Measurements from ENCODE around the gene SPATA31A3.
"Not testable (repeated sequence)": the region's sequence is repeated elsewhere in the genome, so short reads cannot be mapped to it uniquely, and the experiment has no call there.

Gene SPATA31A3

DNA sequence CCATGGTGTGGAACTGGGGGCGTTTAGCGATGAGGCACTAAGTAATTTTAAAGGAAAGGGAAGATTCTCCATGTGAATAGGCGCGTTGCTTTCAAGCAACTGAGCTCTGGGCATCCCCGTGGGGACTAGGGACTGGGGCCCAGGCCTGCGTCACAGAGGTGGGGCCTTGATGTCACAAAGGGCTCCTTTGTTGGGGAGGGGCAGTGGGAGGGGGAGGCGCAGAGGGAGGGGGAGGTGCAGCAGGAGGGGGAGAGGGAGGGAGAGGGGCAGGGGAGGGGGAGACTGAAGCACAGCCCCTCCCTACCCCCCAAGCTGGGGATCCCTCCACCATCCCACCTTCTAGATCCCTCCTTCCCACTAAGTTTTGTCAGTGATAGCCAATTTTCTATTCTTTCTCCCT lies at the start of gene SPATA31A3:
TSS of gene SPATA31A3 (minus strand) at position 101 of the 400 bp plus-strand sequence. CDS start at position 72, 29 bp downstream.
- FAIRE-seq, result not testable (repeated sequence)

DNA sequence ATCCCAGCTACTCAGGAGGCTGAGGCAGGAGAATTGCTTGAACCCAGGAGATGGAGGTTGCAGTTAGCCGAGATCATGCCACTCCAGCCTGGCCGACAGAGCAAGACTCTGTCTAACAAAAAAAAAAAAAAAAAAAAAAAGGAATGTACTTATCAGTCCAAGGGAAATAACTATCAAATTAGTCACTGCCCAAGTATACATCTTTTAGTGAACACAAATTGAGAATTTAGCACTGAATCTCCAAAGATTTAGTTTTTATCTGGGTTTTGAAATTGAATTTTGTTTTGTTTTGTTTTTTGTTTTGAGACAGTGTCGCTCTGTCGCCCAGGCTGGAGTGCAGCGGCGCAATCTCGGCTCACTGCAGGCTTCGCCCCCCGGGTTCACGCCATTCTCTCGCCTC lies 39.8 kb downstream of the SPATA31A3 start:
- FAIRE-seq, result not testable (repeated sequence)

DNA sequence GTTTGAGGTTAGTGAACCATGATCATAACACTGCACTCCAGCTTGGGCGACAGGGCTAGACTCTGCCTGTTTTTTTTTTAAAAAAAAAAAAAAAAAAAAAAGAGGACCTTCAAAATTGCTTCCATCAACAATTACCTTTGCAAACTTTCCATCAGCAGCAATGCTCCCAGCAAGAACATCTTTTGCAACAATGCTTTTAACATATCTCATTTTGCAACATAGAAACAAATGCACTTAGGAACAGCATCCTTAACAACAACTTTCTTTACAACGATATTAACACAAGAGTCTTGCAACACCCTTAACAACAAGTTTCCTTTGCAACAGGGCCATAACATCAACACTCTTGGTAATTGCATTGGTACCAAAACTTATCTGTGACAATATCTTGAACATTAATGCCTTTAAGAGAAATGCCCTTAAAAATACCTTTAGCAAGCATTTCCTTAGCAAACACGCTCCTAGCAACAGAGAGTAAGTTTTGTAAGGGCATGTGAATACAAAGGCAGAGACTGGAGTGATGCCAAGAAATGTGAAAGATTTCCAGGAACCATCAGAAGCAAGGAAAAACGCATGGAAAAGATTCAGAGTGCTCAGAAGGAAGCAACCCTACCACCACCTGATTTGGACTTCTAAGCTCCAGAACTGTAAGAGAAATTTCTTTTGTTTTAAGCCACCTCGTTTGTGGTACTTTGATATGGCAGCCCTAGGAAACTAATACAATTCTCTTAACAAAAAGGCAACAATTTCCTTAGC lies 49.8 kb downstream of the SPATA31A3 start:
- FAIRE-seq, result not testable (repeated sequence)

DNA sequence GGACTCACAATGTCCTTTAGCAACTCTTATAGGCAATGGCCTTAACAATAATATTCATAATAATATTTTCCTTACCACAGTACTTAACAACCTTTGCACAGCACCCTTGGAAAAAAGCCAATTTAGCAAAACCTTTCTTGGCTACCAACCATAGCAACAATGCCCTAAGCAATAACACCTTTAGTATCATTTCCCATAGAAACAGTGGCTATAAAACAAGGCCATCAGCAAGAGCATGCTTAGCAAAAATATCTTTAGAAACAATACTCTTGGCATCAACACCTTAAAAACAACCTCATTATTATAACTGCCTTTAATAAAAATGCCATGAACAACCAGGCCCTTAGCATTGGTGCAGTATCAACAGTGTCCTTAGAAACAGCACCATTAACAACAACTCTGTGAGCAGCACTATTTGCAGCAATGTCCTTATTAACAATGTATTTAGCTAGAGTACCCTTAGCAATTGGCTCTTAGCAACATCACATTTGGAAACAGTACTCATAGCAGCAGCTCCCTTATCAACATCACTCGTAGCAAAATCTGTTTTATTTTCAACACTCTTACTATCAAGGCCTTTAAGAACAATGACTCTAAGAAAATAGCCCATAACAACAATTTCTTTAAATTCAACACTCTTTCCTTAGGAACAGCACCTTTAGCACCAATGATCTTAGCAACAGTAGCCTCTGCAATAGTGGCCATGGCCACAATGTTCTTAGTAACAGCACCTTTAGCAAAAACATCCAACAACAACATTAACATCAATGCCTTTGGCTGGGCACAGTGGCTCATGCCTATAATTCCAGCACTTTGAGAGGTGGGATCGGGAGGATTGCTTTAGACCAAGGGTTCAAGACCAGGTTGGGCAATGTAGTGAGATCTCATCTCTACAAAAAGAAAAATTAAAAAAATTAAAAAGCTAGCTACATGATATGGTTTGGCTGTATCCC lies 52.2 kb downstream of the SPATA31A3 start:
- not testable (repeated sequence) for FAIRE-seq

DNA sequence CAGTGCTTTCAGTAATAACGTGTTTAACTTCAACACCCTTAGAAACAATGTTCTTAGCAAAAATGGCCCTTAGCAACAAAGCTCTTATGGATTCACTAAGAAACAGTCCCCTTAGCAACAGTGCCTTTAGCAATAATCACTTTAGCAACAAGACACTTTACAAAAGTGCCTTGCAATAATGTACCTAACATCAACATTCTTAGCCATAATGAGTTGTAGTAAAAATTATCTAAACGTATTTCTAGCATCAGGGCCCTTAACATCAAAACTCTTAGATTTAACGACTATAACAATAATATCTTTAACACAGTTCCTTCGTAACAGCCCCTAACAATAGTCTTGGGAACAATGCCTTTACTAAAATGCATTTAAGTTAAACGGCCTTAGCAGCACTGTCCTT lies 54.0 kb downstream of the SPATA31A3 start:
- FAIRE-seq, result not testable (repeated sequence)

DNA sequence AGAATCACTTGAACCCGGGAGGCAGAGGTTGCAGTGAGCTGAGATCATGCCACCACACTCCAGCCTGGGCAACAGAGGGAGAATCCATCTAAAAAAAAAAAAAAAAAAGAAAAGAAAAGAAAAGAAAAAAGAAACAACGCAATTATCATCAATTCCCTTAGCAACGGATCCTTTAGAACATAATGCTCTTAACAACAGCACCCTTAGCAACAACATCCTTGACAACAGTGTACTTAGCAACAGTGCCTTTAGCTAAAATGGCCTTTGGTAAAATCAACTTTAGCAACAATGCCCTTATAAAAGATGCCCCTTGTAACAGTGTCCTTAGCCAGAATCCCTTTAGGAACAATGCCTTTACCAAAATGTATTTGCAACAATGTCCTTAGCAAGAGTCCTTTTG lies 54.7 kb downstream of the SPATA31A3 start:
- FAIRE-seq, result not testable (repeated sequence)
